ENCODE results near the gene STAT3. TPM values are rescaled to one million over a fixed set of nuclear protein-coding genes. Genes with fewer than 3 reads are reported as not detected.
"Not testable (repeated sequence)": the region's sequence is repeated elsewhere in the genome, so short reads cannot be mapped to it uniquely, and the experiment has no call there.

The STAT3 gene
- polyA plus RNA-seq, 2 of the 4 experiments (the other 2 are of a cell fraction): 72.8 to 97.8 TPM

- CTCF ChIA-PET: interaction anchor here (0.5 to 33.2 kb wide), 7 partner anchors 12 to 132 kb away, joined by 3 to 1360 read pairs (median 5); no protein-coding TSS in a partner anchor
- H3K4me3 ChIP-seq; H3K4me2 ChIP-seq; DNase-seq (ENCODE audit: low read depth in 1 of 2, low spot score in 1 of 2); H3K27ac ChIP-seq; H3K9me3 ChIP-seq; FAIRE-seq; ATAC-seq: not testable (repeated sequence)
- POLR2A ChIA-PET: interaction anchor here (1.2 kb wide), 1 partner anchor 67 kb away, joined by 3 read pairs; no protein-coding TSS in a partner anchor
- WGBS (ENCODE audit: missing lambda C conversion rate): 97% methylated on average over 8 of the region's 8 CpGs
- H3K4me1 ChIP-seq: peaks cover 25% of the 10 kb centered on the region
Measured at GRCh38 chr17:42395601-42396000, 7.4 kb upstream of the STAT3 start.

GRCh38 chr17:42394838-42395237 lies 6.6 kb upstream of the STAT3 start:
- H3K4me3 ChIP-seq: no peak overlapping the region
- ChIA-PET POLR2A (interaction anchor here (1.7 kb wide), 1 partner anchor 28 kb away, joined by 3 read pairs; the partner anchor contains the start of gene CAVIN1), CTCF (interaction anchor here (0.5 to 33.2 kb wide), 4 partner anchors 13 to 72 kb away, joined by 3 to 1360 read pairs (median 96); no protein-coding TSS in a partner anchor)
- H3K27ac ChIP-seq: 0 out of 6 replicates have a peak overlapping the region, but pooled peaks of 1 of the 2 experiments have one; percentile 5
- no peak overlapping the region for H3K4me2 ChIP-seq
- DNase-seq (ENCODE audit: low read depth in 1 of 2, low spot score in 1 of 2): no peak
- TF ChIP-seq RARB (CRISPR knock-in tag; IDR thresholded peaks at IDR 0.05): no peak
- no peak for TF ChIP-seq EHMT2 (IDR thresholded peaks at IDR 0.05; ENCODE audit: low read depth)
- TF ChIP-seq JUN (IDR thresholded peaks at IDR 0.05): no peak
- TF ChIP-seq CBX2 (IDR thresholded peaks at IDR 0.05; ENCODE audit: borderline replicate concordance, low read depth): no peak
- no peak for TF ChIP-seq EP300 (IDR thresholded peaks at IDR 0.05)
- no peak for TF ChIP-seq NFE2L2 (conservative IDR thresholded peaks at IDR 0.05; ENCODE audit: low read length)
- TF ChIP-seq, protein P1, sequence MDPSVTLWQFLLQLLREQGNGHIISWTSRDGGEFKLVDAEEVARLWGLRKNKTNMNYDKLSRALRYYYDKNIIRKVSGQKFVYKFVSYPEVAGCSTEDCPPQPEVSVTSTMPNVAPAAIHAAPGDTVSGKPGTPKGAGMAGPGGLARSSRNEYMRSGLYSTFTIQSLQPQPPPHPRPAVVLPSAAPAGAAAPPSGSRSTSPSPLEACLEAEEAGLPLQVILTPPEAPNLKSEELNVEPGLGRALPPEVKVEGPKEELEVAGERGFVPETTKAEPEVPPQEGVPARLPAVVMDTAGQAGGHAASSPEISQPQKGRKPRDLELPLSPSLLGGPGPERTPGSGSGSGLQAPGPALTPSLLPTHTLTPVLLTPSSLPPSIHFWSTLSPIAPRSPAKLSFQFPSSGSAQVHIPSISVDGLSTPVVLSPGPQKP (IDR thresholded peaks at IDR 0.05; ENCODE audit: low read depth, low read length): no peak
- TF ChIP-seq HOXB13 (CRISPR knock-in tag; IDR thresholded peaks at IDR 0.05; ENCODE audit: low read depth): no peak
- no peak for TF ChIP-seq EHF (CRISPR knock-in tag; IDR thresholded peaks at IDR 0.05)
- WGBS (ENCODE audit: missing lambda C conversion rate): 93% methylated on average over 4 of the region's 4 CpGs
- no peak for FAIRE-seq
- H3K9me3 ChIP-seq: no peaks in the 10 kb centered on the region
- H3K4me1 ChIP-seq: peaks cover 19% of the 10 kb centered on the region
- ATAC-seq: no peak

GRCh38 chr17:42392692-42393415 lies 4.6 kb upstream of the STAT3 start:
- Histone ChIP-seq H3K27ac (peak overlapping the region in 1 of 2 experiments; percentile 28; a peak in 1 of 6 replicates), H3K4me1 (peaks cover 14% of the 10 kb centered on the region), H3K4me3 (no peak overlapping the region), H3K4me2 (no peak overlapping the region), H3K9me3 (no peaks in the 10 kb centered on the region)
- FAIRE-seq: no peak
- 79% methylated on average over 4 of the region's 4 CpGs for WGBS (ENCODE audit: missing lambda C conversion rate)
- DNase-seq (ENCODE audit: low read depth in 1 of 2, low spot score in 1 of 2): no peak
- POLR2A ChIA-PET: interaction anchor here (1.7 kb wide), 1 partner anchor 30 kb away, joined by 3 read pairs; the partner anchor contains the start of gene CAVIN1
- ATAC-seq: no peak
- TF ChIP-seq CEBPB (IDR thresholded peaks at IDR 0.05) (peak; percentile 59 to 62; a peak in 3 of 4 replicates), ZFP36 (IDR thresholded peaks at IDR 0.05; ENCODE audit: borderline replicate concordance, partially characterized antibody) (peak; percentile 13), RARB (CRISPR knock-in tag; IDR thresholded peaks at IDR 0.05) (no peak)
- CTCF ChIA-PET: interaction anchor here (1.1 to 33.2 kb wide), 4 partner anchors 15 to 367 kb away, joined by 3 to 1360 read pairs (median 96); no protein-coding TSS in a partner anchor

DNA sequence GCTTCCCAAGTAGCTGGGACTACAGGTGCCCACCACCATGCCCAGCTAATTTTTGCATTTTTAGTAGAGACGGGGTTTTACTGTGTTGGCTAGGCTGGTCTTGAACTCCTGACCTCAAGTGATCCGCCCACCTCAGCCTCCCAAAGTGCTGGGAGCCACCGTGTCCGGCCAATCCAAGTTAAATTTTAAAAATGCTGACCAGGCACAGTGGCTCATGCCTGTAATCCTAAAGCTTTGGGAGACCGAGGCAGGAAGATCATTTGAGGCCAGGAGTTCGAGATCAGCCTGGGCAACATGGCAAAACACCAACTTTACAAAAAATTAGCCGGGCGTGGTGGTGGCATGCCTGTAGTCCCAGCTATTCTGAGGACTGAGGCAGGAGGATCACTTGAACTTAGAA lies 3.2 kb upstream of the STAT3 start:
- peak overlapping the region in 1 of 2 experiments; percentile 4; a peak in 1 of 6 replicates for H3K27ac ChIP-seq
- POLR2A ChIA-PET; FAIRE-seq; ATAC-seq; H3K4me3 ChIP-seq; H3K4me2 ChIP-seq; DNase-seq (ENCODE audit: low read depth in 1 of 2, low spot score in 1 of 2); H3K9me3 ChIP-seq: not testable (repeated sequence)
- WGBS (ENCODE audit: missing lambda C conversion rate): 95% methylated on average over 8 of the region's 8 CpGs
- peak; percentile 82 for TF ChIP-seq MAFK (IDR thresholded peaks at IDR 0.05; ENCODE audit: partially characterized antibody)
- peaks cover 21% of the 10 kb centered on the region for H3K4me1 ChIP-seq
- CTCF ChIA-PET: interaction anchor here (0.8 to 33.2 kb wide), 6 partner anchors 16 to 366 kb away, joined by 3 to 1360 read pairs (median 3); no protein-coding TSS in a partner anchor

- Histone ChIP-seq H3K4me2 (peak overlapping the region; percentile 84; the same call in 2 of the 3 replicates), H3K4me3 (no peak overlapping the region), H3K4me1 (peaks cover 28% of the 10 kb centered on the region), H3K27ac (peak overlapping the region; percentile 84 to 91; a peak in 5 of 6 replicates), H3K9me3 (no peaks in the 10 kb centered on the region)
- CTCF ChIA-PET: interaction anchor here (1.3 to 33.2 kb wide), 4 partner anchors 9 to 128 kb away, joined by 7 to 1360 read pairs (median 104); no protein-coding TSS in a partner anchor
- WGBS (ENCODE audit: missing lambda C conversion rate): 97% methylated on average over 5 of the region's 5 CpGs
- no peak for DNase-seq (ENCODE audit: low read depth in 1 of 2, low spot score in 1 of 2)
- ATAC-seq: no peak
- FAIRE-seq: no peak
- POLR2A ChIA-PET: interaction anchor here (2.0 kb wide), 1 partner anchor 20 kb away, joined by 13 read pairs; no protein-coding TSS in a partner anchor
- no peak for TF ChIP-seq RARB (CRISPR knock-in tag; IDR thresholded peaks at IDR 0.05)
- TF ChIP-seq GATA3 (IDR thresholded peaks at IDR 0.05; ENCODE audit: borderline replicate concordance): no peak
- no peak for TF ChIP-seq NPAS2 (CRISPR knock-in tag; IDR thresholded peaks at IDR 0.05; ENCODE audit: borderline replicate concordance)
- TF ChIP-seq KDM1A (IDR thresholded peaks at IDR 0.05; ENCODE audit: low read depth): no peak
- TF ChIP-seq REST (IDR thresholded peaks at IDR 0.05): no peak
- no peak for TF ChIP-seq RFX5 (IDR thresholded peaks at IDR 0.05)
- TF ChIP-seq EP300 (IDR thresholded peaks at IDR 0.05): no peak
- no peak for TF ChIP-seq HOXA7 (CRISPR knock-in tag; IDR thresholded peaks at IDR 0.05)
- TF ChIP-seq ZNF302 (CRISPR knock-in tag; IDR thresholded peaks at IDR 0.05): no peak
- no peak for TF ChIP-seq HEYL (CRISPR knock-in tag; IDR thresholded peaks at IDR 0.05)
Measured at GRCh38 chr17:42389899-42390298, 1.7 kb upstream of the STAT3 start.
